Measurements from ENCODE around the gene AUTS2. TPM values are rescaled to one million over a fixed set of nuclear protein-coding genes. Genes with fewer than 3 reads are reported as not detected.

The AUTS2 gene
- polyA plus RNA-seq, 1 experiment: 0.54 TPM

DNA sequence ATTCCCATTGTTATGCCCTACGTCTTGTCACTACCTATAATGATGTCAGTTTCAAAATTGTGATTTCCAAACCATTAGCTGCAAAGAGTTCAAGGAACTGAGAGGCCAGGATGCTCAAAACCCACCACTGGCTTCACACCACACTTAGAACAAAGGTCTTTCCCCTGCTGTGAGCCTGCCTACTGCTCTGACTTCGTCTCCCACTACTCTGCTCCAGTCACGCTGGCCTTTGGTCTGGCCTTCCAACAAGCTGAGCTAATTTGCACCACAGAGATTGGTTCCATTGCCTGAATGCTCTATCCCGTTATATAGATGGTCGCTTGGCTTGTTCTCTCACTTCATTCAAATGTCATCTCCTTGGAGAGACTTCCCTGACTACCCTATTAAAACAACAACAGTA lies 961.5 kb downstream of the AUTS2 start:
- no peak for DNase-seq (ENCODE audit: low read depth)
- Histone ChIP-seq H3K4me3 (ENCODE audit: low read depth, low read length) (no peak overlapping the region), H3K27me3 (ENCODE audit: control insufficient read depth, insufficient read depth, low read length) (no peaks in the 10 kb centered on the region), H3K36me3 (ENCODE audit: control insufficient read depth, insufficient read depth, low read length) (no peaks in the 10 kb centered on the region)
- TF ChIP-seq, protein P1, sequence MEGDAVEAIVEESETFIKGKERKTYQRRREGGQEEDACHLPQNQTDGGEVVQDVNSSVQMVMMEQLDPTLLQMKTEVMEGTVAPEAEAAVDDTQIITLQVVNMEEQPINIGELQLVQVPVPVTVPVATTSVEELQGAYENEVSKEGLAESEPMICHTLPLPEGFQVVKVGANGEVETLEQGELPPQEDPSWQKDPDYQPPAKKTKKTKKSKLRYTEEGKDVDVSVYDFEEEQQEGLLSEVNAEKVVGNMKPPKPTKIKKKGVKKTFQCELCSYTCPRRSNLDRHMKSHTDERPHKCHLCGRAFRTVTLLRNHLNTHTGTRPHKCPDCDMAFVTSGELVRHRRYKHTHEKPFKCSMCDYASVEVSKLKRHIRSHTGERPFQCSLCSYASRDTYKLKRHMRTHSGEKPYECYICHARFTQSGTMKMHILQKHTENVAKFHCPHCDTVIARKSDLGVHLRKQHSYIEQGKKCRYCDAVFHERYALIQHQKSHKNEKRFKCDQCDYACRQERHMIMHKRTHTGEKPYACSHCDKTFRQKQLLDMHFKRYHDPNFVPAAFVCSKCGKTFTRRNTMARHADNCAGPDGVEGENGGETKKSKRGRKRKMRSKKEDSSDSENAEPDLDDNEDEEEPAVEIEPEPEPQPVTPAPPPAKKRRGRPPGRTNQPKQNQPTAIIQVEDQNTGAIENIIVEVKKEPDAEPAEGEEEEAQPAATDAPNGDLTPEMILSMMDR (IDR thresholded peaks at IDR 0.05; ENCODE audit: insufficient read depth, low read depth, low read length): no peak
- ChIA-PET POLR2A (no interaction called here), CTCF (no interaction called here)

DNA sequence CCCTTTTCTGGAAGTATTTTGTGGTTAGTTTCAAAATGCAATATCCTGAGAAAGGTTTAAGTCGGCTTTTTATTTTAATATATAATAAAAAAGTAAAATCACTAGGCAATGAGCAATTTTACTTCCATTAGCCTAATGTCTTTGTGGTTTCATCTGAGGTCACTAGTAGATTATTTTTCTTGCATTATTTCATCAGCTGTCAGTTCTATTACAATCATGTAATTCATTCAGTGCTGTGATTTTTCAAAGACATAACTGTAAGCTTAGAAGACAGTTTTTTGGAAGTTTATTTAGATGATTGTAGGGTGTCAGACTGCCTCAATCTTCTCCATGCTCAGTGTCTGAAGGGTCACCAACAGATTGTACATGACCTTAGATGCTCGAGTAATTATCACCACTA lies 965.7 kb downstream of the AUTS2 start:
- H3K4me3 ChIP-seq (ENCODE audit: low read depth, low read length): no peak overlapping the region
- POLR2A ChIA-PET: no interaction called here
- CTCF ChIA-PET: no interaction called here
- H3K36me3 ChIP-seq (ENCODE audit: control insufficient read depth, insufficient read depth, low read length): no peaks in the 10 kb centered on the region
- DNase-seq (ENCODE audit: low read depth): no peak
- no peaks in the 10 kb centered on the region for H3K27me3 ChIP-seq (ENCODE audit: control insufficient read depth, insufficient read depth, low read length)
- TF ChIP-seq, protein P1 (IDR thresholded peaks at IDR 0.05; ENCODE audit: insufficient read depth, low read depth, low read length): no peak

DNA sequence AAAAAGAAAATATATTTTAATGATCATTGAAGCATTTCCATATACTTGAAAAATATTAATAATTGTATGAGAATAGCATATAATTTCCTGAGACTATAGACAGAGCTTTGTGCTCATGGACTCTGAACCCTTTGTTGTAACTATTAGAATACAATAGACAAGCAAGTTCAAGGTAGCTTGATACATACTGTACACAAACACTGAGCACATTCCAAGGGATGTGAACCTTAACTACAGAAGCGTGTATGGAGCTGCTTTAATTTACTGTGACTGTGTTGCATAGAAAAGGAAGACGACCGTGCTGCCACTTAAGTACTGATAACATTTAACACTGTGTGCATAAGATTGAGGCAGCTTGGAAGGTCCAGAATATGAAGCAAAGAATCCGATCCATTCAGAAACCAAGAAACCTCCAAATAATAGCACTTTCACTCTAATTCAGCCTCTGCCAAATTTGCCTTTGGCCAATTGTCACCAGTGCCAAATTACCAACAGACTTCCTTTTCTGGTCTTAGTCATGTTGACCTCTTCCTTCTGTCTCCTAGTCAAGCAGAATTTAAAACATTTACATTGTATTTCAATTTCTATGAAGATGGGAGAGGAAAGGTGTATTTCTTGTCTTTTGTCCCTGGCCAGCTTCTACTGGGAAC lies 967.6 kb downstream of the AUTS2 start:
- DNase-seq (ENCODE audit: low read depth): no peak
- no peak overlapping the region for H3K4me3 ChIP-seq (ENCODE audit: low read depth, low read length)
- H3K27me3 ChIP-seq (ENCODE audit: control insufficient read depth, insufficient read depth, low read length): no peaks in the 10 kb centered on the region
- ChIA-PET CTCF (interaction anchor here (0.9 kb wide), 1 partner anchor 145 kb away, joined by 4 read pairs; no protein-coding TSS in a partner anchor), POLR2A (no interaction called here)
- H3K36me3 ChIP-seq (ENCODE audit: control insufficient read depth, insufficient read depth, low read length): no peaks in the 10 kb centered on the region
- TF ChIP-seq, protein P1 (IDR thresholded peaks at IDR 0.05; ENCODE audit: insufficient read depth, low read depth, low read length): no peak

DNA sequence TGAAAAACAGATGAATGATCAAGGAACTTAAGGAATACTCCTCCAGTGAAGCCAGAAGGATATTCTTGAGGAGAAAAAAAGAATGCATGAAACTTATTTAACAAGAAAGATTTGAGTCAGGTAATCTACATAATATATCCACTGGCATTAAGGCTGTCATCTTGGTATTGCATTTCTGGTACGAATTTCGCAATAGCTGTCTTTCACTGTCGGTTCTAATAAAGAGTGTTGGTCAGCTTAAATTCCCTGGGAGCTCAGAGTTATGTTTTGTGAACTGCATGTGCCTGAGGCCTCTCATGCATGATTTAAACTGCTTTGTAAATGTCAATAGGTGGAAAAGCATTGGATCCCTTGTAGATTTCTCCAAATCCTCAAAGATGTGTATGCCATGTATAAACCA lies 968.4 kb downstream of the AUTS2 start:
- POLR2A ChIA-PET: no interaction called here
- CTCF ChIA-PET: interaction anchor here (0.9 kb wide), 1 partner anchor 146 kb away, joined by 4 read pairs; no protein-coding TSS in a partner anchor
- TF ChIP-seq, protein P1 (IDR thresholded peaks at IDR 0.05; ENCODE audit: insufficient read depth, low read depth, low read length): no peak

DNA sequence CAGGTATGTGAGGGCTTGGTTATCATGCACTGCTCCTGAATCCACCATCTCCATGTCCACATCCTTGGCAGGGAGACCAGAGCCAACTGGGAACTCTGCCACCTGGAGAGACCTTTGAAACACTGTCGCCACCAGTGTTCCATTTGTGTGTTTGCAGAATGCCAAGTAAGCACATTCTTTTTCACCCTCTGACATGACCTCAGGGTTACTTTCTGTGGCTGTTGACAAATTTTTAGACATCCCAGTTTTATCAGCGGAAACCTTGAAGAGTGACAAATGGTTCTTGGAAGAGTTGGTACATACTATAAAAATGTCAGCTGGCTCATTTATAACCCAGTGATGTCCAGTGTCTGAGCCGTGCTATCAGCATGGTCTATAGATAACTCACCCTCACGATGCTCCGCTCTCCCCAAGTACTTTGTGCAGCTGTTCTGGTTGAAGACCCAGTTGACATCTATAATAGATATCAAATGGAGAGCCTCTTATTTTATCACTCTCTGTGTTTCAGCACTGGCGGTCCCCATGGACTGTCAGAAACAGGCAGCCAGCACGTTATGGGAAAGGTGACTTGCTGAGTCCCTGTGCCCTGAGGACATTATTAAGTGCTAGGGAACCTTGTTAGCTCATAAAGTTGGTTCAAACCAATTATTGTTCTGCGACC lies 970.5 kb downstream of the AUTS2 start:
- H3K27me3 ChIP-seq (ENCODE audit: control insufficient read depth, insufficient read depth, low read length): no peaks in the 10 kb centered on the region
- TF ChIP-seq, protein P1 (IDR thresholded peaks at IDR 0.05; ENCODE audit: insufficient read depth, low read depth, low read length): no peak
- CTCF ChIA-PET: interaction anchor here (0.6 kb wide), 1 partner anchor 22 kb away, joined by 3 read pairs; no protein-coding TSS in a partner anchor
- no peaks in the 10 kb centered on the region for H3K36me3 ChIP-seq (ENCODE audit: control insufficient read depth, insufficient read depth, low read length)
- H3K4me3 ChIP-seq (ENCODE audit: low read depth, low read length): no peak overlapping the region
- POLR2A ChIA-PET: no interaction called here
- no peak for DNase-seq (ENCODE audit: low read depth)

More for the DNA sequence above, 968.4 kb downstream of the AUTS2 start:
- Histone ChIP-seq H3K36me3 (ENCODE audit: control insufficient read depth, insufficient read depth, low read length) (no peaks in the 10 kb centered on the region), H3K27me3 (ENCODE audit: control insufficient read depth, insufficient read depth, low read length) (no peaks in the 10 kb centered on the region), H3K4me3 (ENCODE audit: low read depth, low read length) (no peak overlapping the region)
- no peak for DNase-seq (ENCODE audit: low read depth)

All from BJ (cell line).